ENCODE data around the gene GARIN6. TPM values are rescaled to one million over a fixed set of nuclear protein-coding genes. Genes with fewer than 3 reads are reported as not detected.
A peak's percentile ranks its signal among the peaks of the same experiment; 100 is the strongest.

GARIN6 gene
- total RNA-seq, 1 donor from 2014 or later = not detected

GRCh38 chr12:99627459-99627858, 20.1 kb upstream of the GARIN6 start:
- Mint-ChIP-seq H3K4me3 (ENCODE audit: unreplicated experiment) (no peak overlapping the region), H3K36me3 (ENCODE audit: unreplicated experiment) (no peaks in the 10 kb centered on the region), H3K9me3 (ENCODE audit: unreplicated experiment) (no peaks in the 10 kb centered on the region), H3K27me3 (ENCODE audit: unreplicated experiment) (no peaks in the 10 kb centered on the region), H3K4me1 (ENCODE audit: unreplicated experiment) (no peaks in the 10 kb centered on the region), H3K27ac (ENCODE audit: unreplicated experiment) (no peak overlapping the region)
- TF ChIP-seq CTCF (IDR thresholded peaks at IDR 0.05) = no peak
- DNase-seq (ENCODE audit: extremely low spot score, unreplicated experiment) = no peak

GRCh38 chr12:99644629-99645028, 2.9 kb upstream of the GARIN6 start:
- DNase-seq (ENCODE audit: extremely low spot score, unreplicated experiment) = no peak
- no peak overlapping the region for H3K4me3 Mint-ChIP-seq (ENCODE audit: unreplicated experiment)
- H3K9me3 Mint-ChIP-seq (ENCODE audit: unreplicated experiment) = no peaks in the 10 kb centered on the region
- no peak for TF ChIP-seq CTCF (IDR thresholded peaks at IDR 0.05)
- H3K27ac Mint-ChIP-seq (ENCODE audit: unreplicated experiment) = no peak overlapping the region
- no peaks in the 10 kb centered on the region for H3K4me1 Mint-ChIP-seq (ENCODE audit: unreplicated experiment)
- H3K36me3 Mint-ChIP-seq (ENCODE audit: unreplicated experiment) = no peaks in the 10 kb centered on the region
- no peaks in the 10 kb centered on the region for H3K27me3 Mint-ChIP-seq (ENCODE audit: unreplicated experiment)

- Mint-ChIP-seq H3K4me3 (ENCODE audit: unreplicated experiment) (no peak overlapping the region), H3K9me3 (ENCODE audit: unreplicated experiment) (no peaks in the 10 kb centered on the region), H3K36me3 (ENCODE audit: unreplicated experiment) (no peaks in the 10 kb centered on the region), H3K27ac (ENCODE audit: unreplicated experiment) (no peak overlapping the region), H3K27me3 (ENCODE audit: unreplicated experiment) (no peaks in the 10 kb centered on the region), H3K4me1 (ENCODE audit: unreplicated experiment) (no peaks in the 10 kb centered on the region)
- no peak for TF ChIP-seq CTCF (IDR thresholded peaks at IDR 0.05)
- no peak for DNase-seq (ENCODE audit: extremely low spot score, unreplicated experiment)
These were observed 630 bp downstream of the GARIN6 start for GRCh38 chr12:99648183-99648582.

- Mint-ChIP-seq H3K4me1 (ENCODE audit: unreplicated experiment) (no peaks in the 10 kb centered on the region), H3K27me3 (ENCODE audit: unreplicated experiment) (no peaks in the 10 kb centered on the region), H3K27ac (ENCODE audit: unreplicated experiment) (no peak overlapping the region), H3K36me3 (ENCODE audit: unreplicated experiment) (no peaks in the 10 kb centered on the region), H3K9me3 (ENCODE audit: unreplicated experiment) (no peaks in the 10 kb centered on the region), H3K4me3 (ENCODE audit: unreplicated experiment) (no peak overlapping the region)
- no peak for TF ChIP-seq CTCF (IDR thresholded peaks at IDR 0.05)
- no peak for DNase-seq (ENCODE audit: extremely low spot score, unreplicated experiment)
These were observed 2.0 kb downstream of the GARIN6 start for GRCh38 chr12:99649551-99649950.

GRCh38 chr12:99658671-99659349, 11.3 kb downstream of the GARIN6 start:
- H3K27me3 Mint-ChIP-seq (ENCODE audit: unreplicated experiment) = no peaks in the 10 kb centered on the region
- no peak overlapping the region for H3K27ac Mint-ChIP-seq (ENCODE audit: unreplicated experiment)
- no peaks in the 10 kb centered on the region for H3K4me1 Mint-ChIP-seq (ENCODE audit: unreplicated experiment)

More at GRCh38 chr12:99658671-99659349, 11.3 kb downstream of the GARIN6 start:
- H3K4me3 Mint-ChIP-seq (ENCODE audit: unreplicated experiment) = no peak overlapping the region
- peak; percentile 29 for TF ChIP-seq CTCF (IDR thresholded peaks at IDR 0.05)
- no peaks in the 10 kb centered on the region for H3K9me3 Mint-ChIP-seq (ENCODE audit: unreplicated experiment)
- no peaks in the 10 kb centered on the region for H3K36me3 Mint-ChIP-seq (ENCODE audit: unreplicated experiment)
- no peak for DNase-seq (ENCODE audit: extremely low spot score, unreplicated experiment)
